ENCODE data around the gene HAVCR2. TPM values are rescaled to one million over a fixed set of nuclear protein-coding genes. Genes with fewer than 3 reads are reported as not detected.
A peak's percentile ranks its signal among the peaks of the same experiment; 100 is the strongest.

The HAVCR2 gene
- total and polyA plus RNA-seq, 2 of the 13 experiments (the other 11 are each of a cell fraction or from before 2014, with no cell fraction given) = 0.07 to 0.16 TPM

DNA sequence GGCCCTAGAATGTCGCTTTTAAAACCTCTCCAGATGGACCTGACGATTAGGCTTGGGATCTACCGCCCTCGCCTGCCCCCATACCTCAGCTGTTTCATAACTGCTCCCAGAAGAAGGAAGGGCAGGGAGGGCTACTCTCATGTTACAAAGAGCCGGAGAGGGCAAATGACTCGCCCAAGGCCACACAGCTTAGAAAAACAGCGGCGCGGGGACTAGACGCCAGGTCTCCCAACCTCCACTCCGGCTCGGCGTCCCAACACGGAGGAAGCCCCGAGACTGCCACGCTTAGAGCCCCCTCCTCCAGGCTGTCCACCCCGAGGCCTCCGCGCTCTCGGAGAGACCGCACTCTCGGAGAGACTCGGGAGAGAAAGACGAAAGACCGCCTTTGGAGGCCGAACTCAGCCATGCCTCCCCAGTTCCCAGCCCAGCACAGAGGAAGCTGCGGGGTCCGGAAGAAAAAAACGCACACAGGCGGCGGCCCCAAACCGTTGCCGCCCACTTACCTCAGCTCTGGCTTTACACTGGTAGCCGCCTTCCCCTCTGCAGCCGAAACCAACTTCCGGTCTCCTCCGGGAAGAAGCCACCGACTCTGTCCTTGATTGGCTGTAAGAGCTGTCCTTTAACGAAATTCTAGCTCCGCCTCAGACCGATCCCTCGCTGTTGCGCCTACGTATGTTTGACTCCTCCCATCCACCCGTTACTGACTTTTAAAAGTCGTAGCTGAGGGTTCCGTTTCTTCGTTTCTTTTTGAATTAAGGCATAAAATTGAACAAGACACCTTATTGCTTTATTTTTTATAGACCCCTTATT, 33.7 kb upstream of the HAVCR2 start, which contains the start of gene MED7 (continued):
- TF ChIP-seq ZNF891 (CRISPR knock-in tag; IDR thresholded peaks at IDR 0.05) (no peak; the same call in 1 of the 2 replicates), NFIC (IDR thresholded peaks at IDR 0.05; ENCODE audit: low read length) (no peak), CBX2 (IDR thresholded peaks at IDR 0.05; ENCODE audit: low read depth, low read length) (no peak), CBX2 (CRISPR knock-in tag; IDR thresholded peaks at IDR 0.05; ENCODE audit: low read depth) (no peak), ZFP37 (CRISPR knock-in tag; IDR thresholded peaks at IDR 0.05; ENCODE audit: borderline replicate concordance) (no peak), ZNF431 (CRISPR knock-in tag; IDR thresholded peaks at IDR 0.05; ENCODE audit: borderline replicate concordance, low read depth) (no peak), NONO (IDR thresholded peaks at IDR 0.05) (no peak), NONO (CRISPR knock-in tag; conservative IDR thresholded peaks at IDR 0.05) (no peak), ZNF235 (CRISPR knock-in tag; IDR thresholded peaks at IDR 0.05; ENCODE audit: borderline replicate concordance) (no peak; the same call in 1 of the 2 replicates), HMG20B (CRISPR knock-in tag; conservative IDR thresholded peaks at IDR 0.05) (no peak), SSRP1 (CRISPR knock-in tag; IDR thresholded peaks at IDR 0.05) (no peak), ZNF12 (CRISPR knock-in tag; IDR thresholded peaks at IDR 0.05) (no peak), E2F2 (CRISPR knock-in tag; IDR thresholded peaks at IDR 0.05; ENCODE audit: borderline replicate concordance) (no peak), ZNF781 (CRISPR knock-in tag; IDR thresholded peaks at IDR 0.05; ENCODE audit: borderline replicate concordance, not compliant biosample characterization) (peak; percentile 79), LCORL (IDR thresholded peaks at IDR 0.05) (no peak), LCORL (CRISPR knock-in tag; IDR thresholded peaks at IDR 0.05) (peak; percentile 33; the same call in 1 of the 2 replicates), NFE2 (CRISPR knock-in tag; IDR thresholded peaks at IDR 0.05) (no peak), MIER2 (CRISPR knock-in tag; IDR thresholded peaks at IDR 0.05) (no peak), ZBTB34 (CRISPR knock-in tag; IDR thresholded peaks at IDR 0.05) (no peak), ELF1 (CRISPR knock-in tag; IDR thresholded peaks at IDR 0.05) (peak; percentile 82), SOX6 (IDR thresholded peaks at IDR 0.05) (no peak), SOX6 (CRISPR knock-in tag; IDR thresholded peaks at IDR 0.05) (peak; percentile 49)
- TF ChIP-seq, protein P1, sequence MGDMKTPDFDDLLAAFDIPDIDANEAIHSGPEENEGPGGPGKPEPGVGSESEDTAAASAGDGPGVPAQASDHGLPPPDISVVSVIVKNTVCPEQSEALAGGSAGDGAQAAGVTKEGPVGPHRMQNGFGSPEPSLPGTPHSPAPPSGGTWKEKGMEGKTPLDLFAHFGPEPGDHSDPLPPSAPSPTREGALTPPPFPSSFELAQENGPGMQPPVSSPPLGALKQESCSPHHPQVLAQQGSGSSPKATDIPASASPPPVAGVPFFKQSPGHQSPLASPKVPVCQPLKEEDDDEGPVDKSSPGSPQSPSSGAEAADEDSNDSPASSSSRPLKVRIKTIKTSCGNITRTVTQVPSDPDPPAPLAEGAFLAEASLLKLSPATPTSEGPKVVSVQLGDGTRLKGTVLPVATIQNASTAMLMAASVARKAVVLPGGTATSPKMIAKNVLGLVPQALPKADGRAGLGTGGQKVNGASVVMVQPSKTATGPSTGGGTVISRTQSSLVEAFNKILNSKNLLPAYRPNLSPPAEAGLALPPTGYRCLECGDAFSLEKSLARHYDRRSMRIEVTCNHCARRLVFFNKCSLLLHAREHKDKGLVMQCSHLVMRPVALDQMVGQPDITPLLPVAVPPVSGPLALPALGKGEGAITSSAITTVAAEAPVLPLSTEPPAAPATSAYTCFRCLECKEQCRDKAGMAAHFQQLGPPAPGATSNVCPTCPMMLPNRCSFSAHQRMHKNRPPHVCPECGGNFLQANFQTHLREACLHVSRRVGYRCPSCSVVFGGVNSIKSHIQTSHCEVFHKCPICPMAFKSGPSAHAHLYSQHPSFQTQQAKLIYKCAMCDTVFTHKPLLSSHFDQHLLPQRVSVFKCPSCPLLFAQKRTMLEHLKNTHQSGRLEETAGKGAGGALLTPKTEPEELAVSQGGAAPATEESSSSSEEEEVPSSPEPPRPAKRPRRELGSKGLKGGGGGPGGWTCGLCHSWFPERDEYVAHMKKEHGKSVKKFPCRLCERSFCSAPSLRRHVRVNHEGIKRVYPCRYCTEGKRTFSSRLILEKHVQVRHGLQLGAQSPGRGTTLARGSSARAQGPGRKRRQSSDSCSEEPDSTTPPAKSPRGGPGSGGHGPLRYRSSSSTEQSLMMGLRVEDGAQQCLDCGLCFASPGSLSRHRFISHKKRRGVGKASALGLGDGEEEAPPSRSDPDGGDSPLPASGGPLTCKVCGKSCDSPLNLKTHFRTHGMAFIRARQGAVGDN (CRISPR knock-in tag; IDR thresholded peaks at IDR 0.05) = peak; percentile 86
- TF ChIP-seq, protein P2, sequence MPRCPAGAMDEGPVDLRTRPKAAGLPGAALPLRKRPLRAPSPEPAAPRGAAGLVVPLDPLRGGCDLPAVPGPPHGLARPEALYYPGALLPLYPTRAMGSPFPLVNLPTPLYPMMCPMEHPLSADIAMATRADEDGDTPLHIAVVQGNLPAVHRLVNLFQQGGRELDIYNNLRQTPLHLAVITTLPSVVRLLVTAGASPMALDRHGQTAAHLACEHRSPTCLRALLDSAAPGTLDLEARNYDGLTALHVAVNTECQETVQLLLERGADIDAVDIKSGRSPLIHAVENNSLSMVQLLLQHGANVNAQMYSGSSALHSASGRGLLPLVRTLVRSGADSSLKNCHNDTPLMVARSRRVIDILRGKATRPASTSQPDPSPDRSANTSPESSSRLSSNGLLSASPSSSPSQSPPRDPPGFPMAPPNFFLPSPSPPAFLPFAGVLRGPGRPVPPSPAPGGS (CRISPR knock-in tag; IDR thresholded peaks at IDR 0.05) = peak; percentile 65

All from HepG2 (cell line).